ENCODE results near the gene POMT1.
A peak's percentile ranks its signal among the peaks of the same experiment; 100 is the strongest.
"Not testable (repeated sequence)": the region's sequence is repeated elsewhere in the genome, so short reads cannot be mapped to it uniquely, and the experiment has no call there.

Gene POMT1
- 50.0 to 72.2 (median 66.8) reads per million in 4 donors for total RNA-seq

- peak; percentile 81 to 92 (median 83) for DNase-seq
These were observed at the start of gene POMT1 for GRCh38 chr9:131502781-131503625. Gene POMT1, plus strand, starts transcription at chr9:131502918. Its CDS starts 1,301 bp downstream, at chr9:131504219.

GRCh38 chr9:131454028-131454427 lies 48.7 kb upstream of the POMT1 start:
- DNase-seq: no peak

- not testable (repeated sequence) for DNase-seq
These were observed 47.1 kb upstream of the POMT1 start for GRCh38 chr9:131455655-131456054.

GRCh38 chr9:131457746-131458145 lies 45.0 kb upstream of the POMT1 start:
- DNase-seq: no peak

- no peak for DNase-seq
These were observed 43.7 kb upstream of the POMT1 start for GRCh38 chr9:131459056-131459455.

GRCh38 chr9:131461166-131461565 lies 41.6 kb upstream of the POMT1 start:
- DNase-seq: no peak

- DNase-seq: no peak
These were observed 38.2 kb upstream of the POMT1 start for GRCh38 chr9:131464354-131465000.

- no peak for DNase-seq
These were observed 37.3 kb upstream of the POMT1 start for GRCh38 chr9:131465401-131465800.

GRCh38 chr9:131467214-131467935 lies 35.3 kb upstream of the POMT1 start:
- no peak for DNase-seq

- no peak for DNase-seq
These were observed 34.7 kb upstream of the POMT1 start for GRCh38 chr9:131468031-131468430.

GRCh38 chr9:131469356-131469755 lies 33.4 kb upstream of the POMT1 start:
- DNase-seq: no peak

- DNase-seq: no peak
These were observed 32.8 kb upstream of the POMT1 start for GRCh38 chr9:131469951-131470350.

- no peak for DNase-seq
These were observed 32.1 kb upstream of the POMT1 start for GRCh38 chr9:131470581-131470991.

GRCh38 chr9:131472085-131472484 lies 30.6 kb upstream of the POMT1 start:
- not testable (repeated sequence) for DNase-seq

GRCh38 chr9:131473198-131473885 lies 29.4 kb upstream of the POMT1 start:
- DNase-seq: no peak

- no peak for DNase-seq
These were observed 28.8 kb upstream of the POMT1 start for GRCh38 chr9:131473891-131474290.

- no peak for DNase-seq
These were observed 28.0 kb upstream of the POMT1 start for GRCh38 chr9:131474711-131475110.

- no peak for DNase-seq
These were observed 27.4 kb upstream of the POMT1 start for GRCh38 chr9:131475111-131475955.

- DNase-seq: no peak
These were observed 26.6 kb upstream of the POMT1 start for GRCh38 chr9:131475956-131476776.

GRCh38 chr9:131476777-131477345 lies 25.9 kb upstream of the POMT1 start:
- DNase-seq: no peak

All from T-helper 1 cell (primary cell).